Suprapubic skin (tissue), 4 donors: ENCODE data around the gene PIK3R5.

Experiments
- CTCF ChIP-seq, 2 donors: fragments of 200-600 bp in 1 of 2; fragments of 450-650 bp in 1 of 2; sonication (generic) in 1 of 2; IDR thresholded peaks; one replicate each; pipeline ENCODE4 v1.5.1; 2016 to 2019; ENCODE audit warnings: antibody characterized with exemption in 2 of 2, mild to moderate bottlenecking in 1 of 2, moderate library complexity in 1 of 2
- EP300 ChIP-seq: sonication (generic); formaldehyde crosslinking; IDR thresholded peaks from one replicate; pipeline ENCODE4 v1.6.1; 2017; ENCODE audit warnings: antibody characterized with exemption
- POLR2A ChIP-seq, 2 donors: fragments of 450-650 bp; IDR thresholded peaks; one replicate each; pipeline ENCODE4 v1.6.1; 2017; ENCODE audit warnings: antibody characterized with exemption in 2 of 2, mild to moderate bottlenecking in 2 of 2, moderate library complexity in 2 of 2
- POLR2AphosphoS5 ChIP-seq, 3 donors: sonication (generic); formaldehyde crosslinking; IDR thresholded peaks; one replicate each; pipeline ENCODE4 v1.6.1; 2017; ENCODE audit warnings: antibody characterized with exemption in 3 of 3

- TF ChIP-seq CTCF (IDR thresholded peaks at IDR 0.05), result no peak
- TF ChIP-seq EP300, result no peak
- no peak for TF ChIP-seq POLR2AphosphoS5 (IDR thresholded peaks at IDR 0.05)
- TF ChIP-seq POLR2A (IDR thresholded peaks at IDR 0.05), result no peak
These were observed 610 bp downstream of the PIK3R5 start for GRCh38 chr17:8964801-8965393.
